Lower leg skin (tissue), 4 donors: ENCODE results near the gene GSTA4. TPM values are rescaled to one million over a fixed set of nuclear protein-coding genes. Genes with fewer than 3 reads are reported as not detected.

ENCODE experiments used
- DNase-seq, 2 donors: peaks; one replicate each; pipeline ENCODE4 v3.0.0-alpha.2; 2019; ENCODE audit warnings: low spot score in 2 of 2
- H3K4me3 ChIP-seq: fragments of 200-600 bp; sonication (generic); 2 replicates; pipeline ENCODE4 v1.5.1; 2017; ENCODE audit warnings: mild to moderate bottlenecking, low read depth; ENCODE audit not compliant: poor library complexity, severe bottlenecking
- CTCF ChIP-seq, 3 donors: fragments of 450-650 bp; IDR thresholded peaks; one replicate each; pipeline ENCODE4 v1.5.1; 2016; ENCODE audit warnings: antibody characterized with exemption in 3 of 3, mild to moderate bottlenecking in 3 of 3, moderate library complexity in 2 of 3
- POLR2A ChIP-seq, 2 donors: fragments of 450-650 bp; IDR thresholded peaks; one replicate each; pipeline ENCODE4 v1.6.1; 2016 to 2017; ENCODE audit warnings: antibody characterized with exemption in 2 of 2, mild to moderate bottlenecking in 1 of 2, moderate library complexity in 1 of 2
- WGBS, 2 donors: methylation state at CpG; one replicate each; pipeline ENCODE4 v1.1.5; 2018; 5-methylcytosine and 5-hydroxymethylcytosine counted together
- intact Hi-C: fragments of 100-400 bp; cut with DNase I; formaldehyde crosslinking; loops from one replicate; pipeline ENCODE4 v1.15.0; 2023; ENCODE audit warnings: low total_unique reads
- total RNA-seq, 4 donors: library from RNA; depleted of rRNA; stranded (reverse); fragments of >200 nt; gene quantifications; one replicate each; pipeline ENCODE4 v1.1.0, GENCODE V29; 2016

The GSTA4 gene
- total RNA-seq, 4 donors from 2014 or later = 114 to 148 (median 117) TPM

DNA sequence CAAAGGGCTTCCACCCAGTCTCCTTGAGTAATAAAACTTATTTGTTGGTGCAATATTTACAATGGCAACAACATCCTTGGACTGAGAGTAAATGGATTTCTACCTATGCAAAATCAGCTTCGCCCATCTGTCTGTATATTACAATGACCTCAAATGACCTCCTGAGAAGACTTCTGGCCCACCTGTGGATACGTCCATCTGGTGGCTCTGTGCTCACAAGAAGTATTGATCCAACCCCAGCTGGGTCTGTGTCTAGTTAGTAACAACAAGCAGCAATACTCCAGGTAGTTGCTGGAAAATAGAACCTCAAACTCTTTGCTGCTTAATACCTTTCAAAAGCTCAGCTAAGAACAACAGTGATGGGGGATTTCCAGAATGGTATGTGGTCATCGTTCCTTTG, 34.7 kb upstream of the GSTA4 start:
- intact Hi-C loops = no loop called here
- WGBS, 2 donors = 89 to 94% methylated on average over 3 of the region's 3 CpGs
- DNase-seq = no peak
- no peak overlapping the region for H3K4me3 ChIP-seq
- no peak for TF ChIP-seq CTCF (IDR thresholded peaks at IDR 0.05)

GRCh38 chr6:53029257-53029656, 34.2 kb upstream of the GSTA4 start:
- DNase-seq = no peak
- intact Hi-C loops = no loop called here
- H3K4me3 ChIP-seq = no peak overlapping the region
- no peak for TF ChIP-seq POLR2A (IDR thresholded peaks at IDR 0.05)
- TF ChIP-seq CTCF (IDR thresholded peaks at IDR 0.05) = no peak

- WGBS, 2 donors = 90 to 94% methylated on average over 1 of the region's 1 CpG
- no peak for DNase-seq
- H3K4me3 ChIP-seq = no peak overlapping the region
- intact Hi-C loops = no loop called here
- TF ChIP-seq CTCF (IDR thresholded peaks at IDR 0.05) (no peak), POLR2A (IDR thresholded peaks at IDR 0.05) (no peak)
These were observed 33.4 kb upstream of the GSTA4 start for GRCh38 chr6:53028467-53028866.

DNA sequence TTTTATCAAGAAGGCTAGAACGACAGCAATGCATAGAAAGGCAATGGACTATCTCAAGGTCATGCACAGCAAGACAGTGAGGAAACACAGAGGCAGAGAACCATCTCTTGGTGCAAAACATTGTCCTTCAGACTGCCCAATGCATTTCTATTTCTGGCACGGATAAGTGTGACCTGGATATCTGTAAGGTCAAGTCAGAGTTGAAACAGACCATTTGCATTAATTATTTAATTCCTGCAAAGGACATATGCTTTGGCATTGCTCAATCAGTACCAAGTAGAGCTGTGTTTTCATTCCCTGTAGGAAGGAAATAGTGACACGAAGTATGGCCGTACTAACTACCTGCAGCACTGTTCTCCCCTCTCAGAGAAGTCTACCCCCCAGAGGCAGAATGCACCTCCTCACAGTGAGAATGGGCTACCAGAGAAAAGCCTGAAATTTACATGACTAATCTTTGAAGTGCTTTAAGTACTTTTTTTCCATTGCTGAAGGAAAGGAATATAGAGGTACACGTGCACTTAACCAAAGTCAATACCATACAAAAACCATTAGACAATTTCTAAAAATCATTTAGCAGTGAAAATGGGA, 32.1 kb upstream of the GSTA4 start:
- TF ChIP-seq CTCF (IDR thresholded peaks at IDR 0.05) (no peak), POLR2A (IDR thresholded peaks at IDR 0.05) (no peak)
- intact Hi-C loops = no loop called here
- no peak for DNase-seq
- WGBS, 2 donors = 85 to 88% methylated on average over 5 of the region's 5 CpGs
- H3K4me3 ChIP-seq = no peak overlapping the region

- intact Hi-C loops = no loop called here
- no peak for TF ChIP-seq CTCF (IDR thresholded peaks at IDR 0.05)
- no peak for DNase-seq
- H3K4me3 ChIP-seq = no peak overlapping the region
- WGBS, 2 donors = 72 to 88% methylated on average over 3 of the region's 3 CpGs
These were observed 31.4 kb upstream of the GSTA4 start for GRCh38 chr6:53026526-53026925.

DNA sequence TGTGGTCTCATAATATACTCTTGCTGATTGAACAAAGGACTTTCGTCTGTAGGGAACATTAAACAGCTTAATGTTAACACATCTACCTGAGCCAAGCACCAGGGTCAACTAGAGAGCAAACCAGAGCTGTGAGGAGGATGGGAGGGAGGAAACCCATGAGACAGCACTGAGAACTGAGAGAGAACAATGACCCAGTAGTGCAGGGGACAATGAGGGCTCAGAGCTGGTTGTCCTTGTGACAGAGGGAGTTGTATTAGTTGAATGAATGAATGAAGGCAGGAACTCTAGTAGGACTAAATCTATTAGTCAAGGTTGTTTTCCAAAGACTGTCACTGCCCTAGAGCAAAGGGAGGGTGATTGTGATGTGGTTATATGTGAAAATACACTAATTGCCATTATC, 28.2 kb upstream of the GSTA4 start:
- 87 to 94% methylated on average over 1 of the region's 1 CpG for WGBS, 2 donors
- no peak overlapping the region for H3K4me3 ChIP-seq
- TF ChIP-seq CTCF (IDR thresholded peaks at IDR 0.05) = no peak
- no peak for TF ChIP-seq POLR2A (IDR thresholded peaks at IDR 0.05)
- intact Hi-C loops = no loop called here
- no peak for DNase-seq
